Stimulated activated CD8-positive, alpha-beta memory T cell treated with anti-CD3 and anti-CD28 coated beads, Interleukin-7, amount 100 ng/mL, for 1 hour (primary cell): Measurements from ENCODE around the gene KIR3DL3.
"Not testable (repeated sequence)": the region's sequence is repeated elsewhere in the genome, so short reads cannot be mapped to it uniquely, and the experiment has no call there.

ENCODE experiments used
- DNase-seq, 2 donors: peaks; one replicate each; pipeline ENCODE4 v3.0.0-alpha.2; 2020; ENCODE audit warnings: low read depth in 2 of 2

Gene KIR3DL3

GRCh38 chr19:54724142-54724541 lies at the start of gene KIR3DL3:
TSS of gene KIR3DL3 (plus strand) at chr19:54724442. CDS start at chr19:54724497, 55 bp downstream.
- DNase-seq: no peak

- not testable (repeated sequence) for DNase-seq
These were observed 47.9 kb upstream of the KIR3DL3 start for GRCh38 chr19:54676210-54676834.

GRCh38 chr19:54677217-54677616 lies 47.0 kb upstream of the KIR3DL3 start:
- DNase-seq: no peak

- DNase-seq: not testable (repeated sequence)
These were observed 42.6 kb upstream of the KIR3DL3 start for GRCh38 chr19:54681596-54681995.

GRCh38 chr19:54682306-54682856 lies 41.9 kb upstream of the KIR3DL3 start:
- no peak for DNase-seq

GRCh38 chr19:54684527-54684926 lies 39.7 kb upstream of the KIR3DL3 start:
- DNase-seq: no peak

- no peak for DNase-seq
These were observed 32.5 kb upstream of the KIR3DL3 start for GRCh38 chr19:54691582-54692297.

GRCh38 chr19:54692298-54692615 lies 32.0 kb upstream of the KIR3DL3 start:
- no peak for DNase-seq

GRCh38 chr19:54694648-54695047 lies 29.6 kb upstream of the KIR3DL3 start:
- no peak for DNase-seq

- no peak for DNase-seq
These were observed 28.1 kb upstream of the KIR3DL3 start for GRCh38 chr19:54696117-54696548.

- no peak for DNase-seq
These were observed 27.5 kb upstream of the KIR3DL3 start for GRCh38 chr19:54696766-54697165.

- not testable (repeated sequence) for DNase-seq
These were observed 26.5 kb upstream of the KIR3DL3 start for GRCh38 chr19:54697716-54698115.

- no peak for DNase-seq
These were observed 19.3 kb upstream of the KIR3DL3 start for GRCh38 chr19:54704928-54705327.

- no peak for DNase-seq
These were observed 16.3 kb upstream of the KIR3DL3 start for GRCh38 chr19:54707962-54708361.

GRCh38 chr19:54708781-54709180 lies 15.5 kb upstream of the KIR3DL3 start:
- DNase-seq: no peak

- no peak for DNase-seq
These were observed 14.9 kb upstream of the KIR3DL3 start for GRCh38 chr19:54709212-54709948.

- DNase-seq: not testable (repeated sequence)
These were observed 14.3 kb upstream of the KIR3DL3 start for GRCh38 chr19:54709956-54710355.

GRCh38 chr19:54724644-54725043 lies 402 bp downstream of the KIR3DL3 start:
- no peak for DNase-seq

GRCh38 chr19:54725321-54725720 lies 1.1 kb downstream of the KIR3DL3 start:
- DNase-seq: no peak

- DNase-seq: no peak
These were observed 3.3 kb downstream of the KIR3DL3 start for GRCh38 chr19:54727562-54727961.

GRCh38 chr19:54728167-54728566 lies 3.9 kb downstream of the KIR3DL3 start:
- no peak for DNase-seq

GRCh38 chr19:54729416-54730188 lies 5.4 kb downstream of the KIR3DL3 start:
- DNase-seq: no peak
